WI38 (cell line): ENCODE data around the gene ZDBF2.
"Not testable (repeated sequence)": the region's sequence is repeated elsewhere in the genome, so short reads cannot be mapped to it uniquely, and the experiment has no call there.

Source experiments
- H3K4me3 ChIP-seq: 2 replicates; pipeline ENCODE4 v1.5.1; 2011; ENCODE audit warnings: low read depth, mild to moderate bottlenecking, control low read depth, low read length
- CTCF ChIP-seq: IDR thresholded peaks from 2 replicates; pipeline ENCODE4 v1.5.1; 2012; ENCODE audit warnings: low read depth, mild to moderate bottlenecking, control low read depth, low read length

The ZDBF2 gene

GRCh38 chr2:206275312-206276055 lies 1.0 kb downstream of the ZDBF2 start:
- TF ChIP-seq CTCF = no peak
- H3K4me3 ChIP-seq = peak overlapping the region; percentile 71

GRCh38 chr2:206276169-206276942 lies 1.9 kb downstream of the ZDBF2 start:
- TF ChIP-seq CTCF = no peak
- H3K4me3 ChIP-seq = no peak overlapping the region; the same call in 1 of the 2 replicates

- H3K4me3 ChIP-seq = no peak overlapping the region
- no peak for TF ChIP-seq CTCF
These were observed 3.0 kb downstream of the ZDBF2 start for GRCh38 chr2:206277503-206277902.

- TF ChIP-seq CTCF = no peak
These were observed 8.3 kb downstream of the ZDBF2 start for GRCh38 chr2:206282746-206283145.

GRCh38 chr2:206287197-206287596 lies 12.7 kb downstream of the ZDBF2 start:
- no peak for TF ChIP-seq CTCF
- H3K4me3 ChIP-seq = no peak overlapping the region

More at GRCh38 chr2:206282746-206283145, 8.3 kb downstream of the ZDBF2 start:
- no peak overlapping the region for H3K4me3 ChIP-seq

- no peak overlapping the region for H3K4me3 ChIP-seq
- no peak for TF ChIP-seq CTCF
These were observed 14.9 kb downstream of the ZDBF2 start for GRCh38 chr2:206289391-206289790.

GRCh38 chr2:206296128-206296527 lies 21.7 kb downstream of the ZDBF2 start:
- TF ChIP-seq CTCF = no peak

GRCh38 chr2:206299608-206300007 lies 25.1 kb downstream of the ZDBF2 start:
- H3K4me3 ChIP-seq = not testable (repeated sequence)

More at GRCh38 chr2:206296128-206296527, 21.7 kb downstream of the ZDBF2 start:
- no peak overlapping the region for H3K4me3 ChIP-seq
